Stimulated activated CD8-positive, alpha-beta memory T cell treated with anti-CD3 and anti-CD28 coated beads, Interleukin-2, amount 100 ng/mL, for 1 hour (primary cell): ENCODE results near the gene ZFYVE28.
"Not testable (repeated sequence)": the region's sequence is repeated elsewhere in the genome, so short reads cannot be mapped to it uniquely, and the experiment has no call there.

ENCODE experiments used
- DNase-seq, 2 donors: peaks; one replicate each; pipeline ENCODE4 v3.0.0-alpha.2; 2020; ENCODE audit warnings: low read depth in 2 of 2

The ZFYVE28 gene

GRCh38 chr4:2446656-2447564 is 28.5 kb upstream of the ZFYVE28 start:
- DNase-seq: no peak

GRCh38 chr4:2445571-2445970 is 27.1 kb upstream of the ZFYVE28 start:
- DNase-seq: no peak

DNA sequence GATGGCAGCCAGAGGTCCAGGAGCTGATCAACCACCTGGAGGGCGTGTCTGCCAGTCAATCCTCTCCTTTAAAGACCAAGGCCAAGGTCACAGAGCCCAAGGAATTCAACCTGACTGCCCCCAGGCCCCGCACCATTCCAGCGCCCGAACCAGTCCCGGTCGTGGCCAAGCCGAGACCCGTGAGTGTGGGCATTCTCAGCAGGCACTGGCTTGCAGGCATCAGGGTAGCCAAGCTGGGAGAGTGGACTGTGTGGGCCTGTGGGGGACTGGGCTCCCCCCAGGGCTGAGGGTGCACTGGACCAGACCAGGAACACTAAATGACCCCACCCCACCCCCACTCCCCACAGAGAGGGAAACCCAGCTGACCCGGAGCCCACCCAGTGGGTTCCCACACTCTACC is 26.7 kb upstream of the ZFYVE28 start:
- no peak for DNase-seq

DNA sequence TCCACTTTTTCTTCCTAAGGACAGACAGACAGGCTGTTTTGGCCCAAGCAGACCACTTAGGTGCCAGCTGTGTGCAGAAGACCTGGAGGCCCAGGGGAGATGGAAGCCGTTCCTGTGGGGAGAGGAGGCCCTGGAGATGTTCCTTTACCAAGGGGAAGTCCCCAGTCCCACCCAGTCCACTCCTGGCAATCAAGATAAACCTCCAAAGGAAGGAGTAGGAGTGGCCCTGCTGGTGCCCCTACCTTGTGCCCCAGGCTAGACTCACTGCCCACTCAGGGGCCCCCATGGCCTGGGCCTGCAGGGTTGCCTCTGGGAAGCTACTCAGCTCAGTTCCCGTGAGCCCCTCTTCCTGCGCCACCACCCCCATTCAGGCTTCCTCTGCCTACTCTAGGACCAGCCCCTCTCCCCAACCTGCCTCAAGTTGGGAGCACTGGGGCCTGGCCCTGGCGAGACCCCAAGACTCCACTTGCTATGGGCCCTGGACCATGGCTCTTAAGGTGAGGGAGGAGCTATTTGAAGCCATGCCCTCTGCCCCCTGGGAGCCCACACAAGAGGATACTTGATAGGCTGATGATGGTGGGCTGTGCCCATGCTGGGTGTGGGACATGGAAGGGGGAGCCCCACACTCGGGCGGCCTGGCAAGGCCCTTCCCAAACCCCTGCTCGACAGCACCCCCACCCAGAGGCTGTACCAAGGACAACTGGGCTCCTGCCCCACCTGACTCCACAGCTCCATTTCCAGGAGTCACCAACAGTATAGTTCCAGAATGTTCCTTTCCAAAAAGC is 25.7 kb upstream of the ZFYVE28 start:
- no peak for DNase-seq

- DNase-seq: no peak
Observed at GRCh38 chr4:2443061-2443730, 24.8 kb upstream of the ZFYVE28 start.

DNA sequence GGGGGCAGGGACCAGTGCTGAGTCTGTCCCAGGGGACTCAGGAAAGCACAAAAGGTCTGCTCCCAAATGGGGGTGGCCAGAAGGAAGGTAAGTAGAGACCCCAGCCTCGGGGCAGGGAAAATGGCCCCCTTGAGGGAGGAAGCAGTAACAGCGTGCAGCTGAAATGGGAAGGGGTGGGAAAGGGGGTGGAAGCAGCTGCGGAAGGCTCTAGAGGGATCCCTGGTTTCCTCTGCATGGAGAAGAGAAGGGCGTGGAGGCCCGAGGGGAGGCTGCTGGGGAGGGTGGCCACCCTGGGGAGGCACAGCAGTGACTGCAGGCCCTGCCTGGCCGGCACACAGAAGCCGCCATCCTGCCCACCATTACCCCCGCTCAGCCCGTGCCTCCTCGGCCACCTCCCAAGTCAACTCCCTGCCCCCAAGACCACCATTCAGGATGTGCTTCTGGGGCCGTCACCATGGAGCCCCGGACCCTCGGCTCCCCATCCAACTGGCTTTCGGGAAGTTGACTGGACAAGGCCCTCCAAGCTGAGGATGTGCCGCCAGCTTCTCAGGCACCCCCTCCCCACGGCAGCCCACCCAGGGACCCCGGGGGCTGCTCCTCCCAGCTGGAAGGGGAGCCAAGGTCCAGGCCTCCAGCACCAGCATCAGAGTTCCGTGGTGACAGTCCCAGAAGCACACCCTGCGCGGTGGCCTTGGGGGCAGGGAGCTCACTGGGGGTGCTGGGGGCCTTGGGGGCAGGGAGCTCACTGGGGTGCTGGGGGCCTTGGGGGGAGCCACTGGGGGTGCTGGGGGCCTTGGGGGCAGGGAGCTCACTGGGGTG is 23.9 kb upstream of the ZFYVE28 start:
- DNase-seq: no peak

- peak; percentile 24 to 48 for DNase-seq
Observed at GRCh38 chr4:2441393-2442174, 23.1 kb upstream of the ZFYVE28 start.

DNA sequence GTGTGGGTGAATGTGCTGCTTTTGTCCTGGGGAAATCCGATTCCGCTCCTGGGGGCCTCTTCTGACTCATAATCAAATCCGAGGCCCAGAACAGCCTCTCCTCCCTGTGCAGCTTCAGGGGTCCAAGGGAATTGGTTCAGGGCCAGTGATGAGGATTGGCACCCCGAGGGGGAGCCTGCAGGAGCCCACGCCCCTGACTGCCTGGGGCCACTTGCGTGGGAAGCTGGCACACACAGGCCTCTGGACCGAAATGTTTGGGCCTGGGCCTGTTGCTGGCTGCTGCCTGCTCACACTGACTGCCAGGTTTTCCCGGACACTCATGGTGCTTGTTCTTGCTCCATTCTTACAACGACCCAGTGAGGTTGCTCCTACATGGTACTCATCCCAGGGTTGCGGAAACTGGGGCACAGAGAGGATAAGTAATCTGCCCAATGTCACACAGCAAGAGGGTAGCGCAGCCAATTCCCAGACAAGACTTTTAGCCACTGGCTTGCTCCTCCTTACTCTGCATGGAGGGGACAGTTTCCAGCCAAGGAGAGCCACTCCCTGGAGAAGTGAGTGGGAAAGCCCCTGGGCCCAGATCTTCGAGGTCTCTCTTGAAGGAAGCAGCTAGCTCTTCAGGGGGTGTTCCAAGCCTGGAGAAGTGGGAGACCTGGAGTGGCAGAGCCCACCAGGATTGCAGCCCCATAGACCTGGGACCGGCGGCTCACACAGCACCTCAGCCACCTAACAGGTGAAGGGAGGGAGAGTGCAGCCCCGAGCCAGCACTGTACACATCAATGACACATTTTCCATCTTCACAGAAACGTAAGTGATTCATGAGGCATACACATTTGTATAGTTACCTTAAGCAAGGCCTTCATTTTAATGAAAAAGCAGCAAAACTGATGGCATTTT is 20.6 kb upstream of the ZFYVE28 start:
- DNase-seq: no peak

- DNase-seq: no peak
Observed at GRCh38 chr4:2437475-2438215, 19.2 kb upstream of the ZFYVE28 start.

DNA sequence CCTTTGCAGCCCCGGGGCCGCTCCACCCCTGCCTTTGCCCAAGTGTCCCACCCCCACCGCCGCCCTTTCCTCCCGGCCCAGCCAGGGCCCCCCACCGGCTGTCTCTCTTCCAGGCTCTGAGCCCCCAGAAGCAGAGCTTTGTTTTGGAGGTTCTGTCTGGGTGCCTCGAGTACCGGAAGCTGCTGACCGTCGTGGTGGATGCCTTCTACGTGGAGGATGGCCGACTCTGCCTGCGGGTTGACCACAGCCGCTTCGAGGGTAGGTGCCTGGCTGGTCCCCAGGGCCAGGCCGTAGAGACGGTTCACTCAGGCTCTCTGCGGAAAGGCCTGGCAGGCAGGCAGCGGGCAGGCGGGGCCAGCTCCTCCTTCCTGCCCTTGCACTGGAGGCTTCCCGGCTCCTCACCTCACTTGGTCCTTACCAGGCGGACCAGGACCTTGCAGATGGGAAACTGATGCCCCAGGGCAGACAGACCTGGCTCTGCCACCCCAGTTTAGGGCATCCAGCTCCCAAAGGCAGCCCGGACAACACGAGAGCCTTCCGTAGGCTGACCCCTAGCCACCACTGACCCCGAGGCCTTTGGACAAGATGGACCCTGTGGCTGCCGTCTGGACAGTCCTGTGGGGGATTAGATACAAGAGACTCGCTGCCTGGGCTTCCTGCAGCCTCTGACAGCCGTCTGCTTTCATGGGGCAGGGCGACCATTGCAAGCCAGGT is 18.5 kb upstream of the ZFYVE28 start:
- no peak for DNase-seq

DNA sequence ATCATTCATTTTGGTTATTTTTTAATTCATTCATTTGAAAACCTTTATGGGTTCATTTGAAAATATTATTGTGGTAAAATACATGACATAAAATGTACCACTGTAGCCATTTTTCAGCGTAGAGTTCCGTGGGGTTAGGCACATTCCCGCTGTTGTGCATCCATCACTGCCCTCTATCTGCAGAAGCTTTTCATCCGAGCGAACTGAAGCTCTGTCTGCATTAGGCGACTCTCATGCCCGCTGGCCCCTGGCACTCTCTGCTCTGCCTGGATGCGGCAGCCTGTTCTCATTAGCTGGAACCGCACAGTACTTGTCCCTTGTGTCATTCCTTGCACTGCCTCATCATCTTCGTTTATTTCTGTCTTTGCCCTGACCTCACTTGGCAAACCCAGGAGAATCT is 17.9 kb upstream of the ZFYVE28 start:
- no peak for DNase-seq

DNA sequence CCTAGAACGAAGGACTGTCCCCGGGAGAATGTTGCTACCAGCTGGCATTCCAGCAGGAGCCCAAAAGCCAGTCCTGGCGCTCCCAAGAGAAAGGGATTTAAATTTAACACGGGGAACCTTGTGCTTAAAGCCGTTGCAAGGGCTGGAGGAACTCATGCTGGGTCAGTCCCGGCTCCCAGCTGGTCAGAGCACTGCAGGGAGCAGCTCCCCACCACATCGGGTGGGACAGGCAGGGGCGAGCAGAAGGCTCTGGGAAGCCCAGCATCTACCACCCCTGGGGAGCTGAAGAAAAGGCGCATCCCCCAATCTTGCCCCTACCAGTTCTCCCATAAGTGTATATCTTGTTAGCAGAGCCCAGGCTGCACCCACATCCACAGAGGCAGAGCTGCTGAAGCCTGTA is 16.0 kb upstream of the ZFYVE28 start:
- no peak for DNase-seq

DNA sequence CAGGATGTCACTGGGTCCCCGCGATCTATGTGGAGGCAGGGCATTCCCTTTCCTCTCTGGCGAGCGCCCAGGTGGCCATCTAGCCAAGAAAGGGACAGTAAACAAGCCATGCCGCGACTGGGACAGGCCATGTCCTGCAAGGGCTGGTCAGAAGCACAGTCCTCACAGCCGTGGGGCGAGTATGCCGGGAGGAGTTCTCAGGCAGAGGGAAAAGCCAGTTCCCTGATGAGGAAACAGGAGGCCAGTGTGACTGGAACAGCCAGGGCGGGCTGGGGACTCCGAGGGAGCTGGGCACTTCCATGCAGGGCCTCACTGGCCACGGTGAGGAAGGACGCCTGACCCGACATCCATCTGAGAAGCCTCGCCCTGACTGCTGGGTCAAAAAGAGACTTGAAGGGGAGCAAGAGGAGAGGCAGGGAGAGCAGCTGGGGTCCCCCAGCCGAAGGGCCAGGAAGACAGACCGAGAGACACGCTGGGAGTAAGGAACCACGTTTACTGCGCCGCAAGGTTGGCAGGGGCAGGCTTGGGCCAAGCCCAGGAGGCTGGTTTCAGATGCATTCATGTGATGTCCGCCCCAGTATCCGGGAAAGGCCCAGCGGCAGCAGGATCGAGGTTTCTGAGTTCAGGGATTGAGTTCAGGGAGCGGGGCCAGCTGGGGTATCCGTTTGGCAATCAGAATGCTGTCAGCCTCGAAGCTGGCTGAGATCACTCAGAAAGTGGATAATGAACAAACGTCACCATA is 15.3 kb upstream of the ZFYVE28 start:
- no peak for DNase-seq

- no peak for DNase-seq
Observed at GRCh38 chr4:2432991-2433530, 14.6 kb upstream of the ZFYVE28 start.

- DNase-seq: no peak
Observed at GRCh38 chr4:2432004-2432403, 13.6 kb upstream of the ZFYVE28 start.

DNA sequence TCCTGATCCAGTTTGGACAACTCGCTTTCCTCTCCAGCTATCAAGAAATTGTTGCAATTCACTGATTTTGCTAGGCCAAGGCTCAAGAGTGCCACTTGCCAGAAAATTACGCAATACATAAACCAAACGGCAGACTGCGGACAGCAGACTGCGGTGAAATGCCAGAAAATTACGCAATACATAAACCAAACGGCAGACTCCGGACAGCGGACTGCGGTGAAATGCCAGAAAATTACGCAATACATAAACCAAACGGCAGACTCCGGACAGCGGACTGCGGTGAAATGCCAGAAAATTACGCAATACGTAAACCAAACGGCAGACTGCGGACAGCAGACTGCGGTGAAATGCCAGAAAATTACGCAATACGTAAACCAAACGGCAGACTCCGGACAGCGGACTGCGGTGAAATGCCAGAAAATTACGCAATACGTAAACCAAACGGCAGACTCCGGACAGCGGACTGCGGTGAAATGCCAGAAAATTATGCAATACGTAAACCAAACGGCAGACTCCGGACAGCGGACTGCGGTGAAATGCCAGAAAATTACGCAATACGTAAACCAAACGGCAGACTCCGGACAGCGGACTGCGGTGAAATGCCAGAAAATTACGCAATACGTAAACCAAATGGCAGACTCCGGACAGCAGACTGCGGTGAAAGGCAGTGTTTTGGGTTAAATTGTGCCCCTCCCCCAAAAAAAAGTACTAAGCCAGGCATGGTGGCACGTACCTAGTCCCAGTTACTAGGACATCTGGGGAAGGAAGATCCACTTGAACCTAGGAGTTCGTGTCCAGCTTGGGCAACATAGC is 11.7 kb upstream of the ZFYVE28 start:
- DNase-seq: not testable (repeated sequence)
